Gastroesophageal sphincter (tissue), 4 donors: ENCODE data around the gene APCDD1L. TPM values are rescaled to one million over a fixed set of nuclear protein-coding genes. Genes with fewer than 3 reads are reported as not detected.
A peak's percentile ranks its signal among the peaks of the same experiment; 100 is the strongest.

Experiments used
- ATAC-seq: fragments of 150-250 bp; one replicate; pipeline ENCODE4 v1.9.1; 2016; ENCODE audit warnings: mild to moderate bottlenecking, moderate library complexity
- H3K27ac ChIP-seq, 4 donors: fragments of 200-600 bp; sonication (generic) in 3 of 4; 1 replicate in 3 of 4; 2 replicates in 1 of 4; pipeline ENCODE4 v1.5.1; 2016 to 2019
- H3K27me3 ChIP-seq: fragments of 200-600 bp; sonication (generic); one replicate; pipeline ENCODE4 v1.5.1; 2019
- H3K36me3 ChIP-seq, 2 donors: fragments of 200-600 bp; sonication (generic); one replicate each; pipeline ENCODE4 v1.5.1; 2019; ENCODE audit warnings: control low read depth in 1 of 2
- H3K4me1 ChIP-seq, 3 donors: fragments of 200-600 bp; sonication (generic); 1 replicate in 2 of 3; 2 replicates in 1 of 3; pipeline ENCODE4 v1.5.1; 2016 to 2019; ENCODE audit warnings: control low read depth in 2 of 3
- H3K4me3 ChIP-seq, 2 donors: fragments of 200-600 bp; sonication (generic); one replicate each; pipeline ENCODE4 v1.5.1; 2019; ENCODE audit warnings: mild to moderate bottlenecking in 1 of 2, moderate library complexity in 1 of 2
- H3K9me3 ChIP-seq, 3 donors: fragments of 200-600 bp; sonication (generic); one replicate each; pipeline ENCODE4 v1.5.1; 2017 to 2019; ENCODE audit warnings: control low read depth in 2 of 3
- CTCF ChIP-seq, 4 experiments: fragments of 200-600 bp in 2 of 4; fragments of 450-650 bp in 2 of 4; sonication (generic) in 1 of 4; IDR thresholded peaks; one replicate each; pipeline ENCODE4 v1.5.1; 2017 to 2019; ENCODE audit warnings: antibody characterized with exemption in 4 of 4, mild to moderate bottlenecking in 2 of 4, moderate library complexity in 2 of 4
- EP300 ChIP-seq: sonication (generic); formaldehyde crosslinking; IDR thresholded peaks from one replicate; pipeline ENCODE4 v1.6.1; 2017; ENCODE audit warnings: antibody characterized with exemption, mild to moderate bottlenecking
- POLR2A ChIP-seq, 2 donors: fragments of 450-650 bp; IDR thresholded peaks; one replicate each; pipeline ENCODE4 v1.6.1; 2017; ENCODE audit warnings: antibody characterized with exemption in 2 of 2, mild to moderate bottlenecking in 2 of 2, moderate library complexity in 1 of 2
- POLR2AphosphoS5 ChIP-seq: sonication (generic); formaldehyde crosslinking; IDR thresholded peaks from one replicate; pipeline ENCODE4 v1.6.1; 2017; ENCODE audit warnings: antibody characterized with exemption
- WGBS, 2 donors: methylation state at CpG; one replicate each; pipeline ENCODE4 v1.1.5; 2018; ENCODE audit warnings: low coverage in 1 of 2; 5-methylcytosine and 5-hydroxymethylcytosine counted together
- total RNA-seq, 4 donors: library from RNA; depleted of rRNA; stranded (reverse); fragments of >200 nt; gene quantifications; one replicate each; pipeline ENCODE4 v1.1.0, GENCODE V29; 2016

Gene APCDD1L
- total RNA-seq, 4 donors from 2014 or later, result 0.40 to 1.1 (median 0.88) TPM

GRCh38 chr20:58444746-58445255 is 70.4 kb downstream of the APCDD1L start:
- Histone ChIP-seq H3K27me3 (no peaks in the 10 kb centered on the region), H3K36me3 (peaks cover 0 to 76% of the 10 kb centered on the region in 2 donors), H3K9me3 (no peaks in the 10 kb centered on the region), H3K27ac (no peak overlapping the region), H3K4me3 (no peak overlapping the region), H3K4me1 (peaks cover 0 to 12% (median 3%) of the 10 kb centered on the region in 3 donors)
- WGBS, 2 donors, result 92% methylated on average over 4 to 5 of the region's 5 CpGs
- ATAC-seq, result no peak
- TF ChIP-seq POLR2A (IDR thresholded peaks at IDR 0.05) (no peak), CTCF (IDR thresholded peaks at IDR 0.05) (no peak), EP300 (no peak), POLR2AphosphoS5 (no peak)

- Histone ChIP-seq H3K9me3 (no peaks in the 10 kb centered on the region), H3K36me3 (peaks cover 0 to 76% of the 10 kb centered on the region in 2 donors), H3K4me1 (peaks cover 0 to 14% (median 0%) of the 10 kb centered on the region in 3 donors), H3K4me3 (no peak overlapping the region), H3K27ac (no peak overlapping the region), H3K27me3 (no peaks in the 10 kb centered on the region)
- no peak for ATAC-seq
- TF ChIP-seq POLR2A (IDR thresholded peaks at IDR 0.05) (no peak), POLR2AphosphoS5 (no peak), EP300 (no peak), CTCF (IDR thresholded peaks at IDR 0.05) (no peak)
Observed at GRCh38 chr20:58441723-58442122, 73.5 kb downstream of the APCDD1L start.

GRCh38 chr20:58440021-58440767 is 75.0 kb downstream of the APCDD1L start:
- H3K36me3 ChIP-seq, result peaks cover 0 to 62% of the 10 kb centered on the region in 2 donors
- peak; percentile 46 for ATAC-seq
- no peaks in the 10 kb centered on the region for H3K9me3 ChIP-seq
- peak overlapping the region in 1 of 4 donors; percentile 2 for H3K27ac ChIP-seq
- peaks cover 0 to 14% (median 0%) of the 10 kb centered on the region in 3 donors for H3K4me1 ChIP-seq
- no peak for TF ChIP-seq CTCF (IDR thresholded peaks at IDR 0.05)
- TF ChIP-seq POLR2AphosphoS5, result no peak
- TF ChIP-seq POLR2A (IDR thresholded peaks at IDR 0.05), result no peak
- no peak for TF ChIP-seq EP300
- no peaks in the 10 kb centered on the region for H3K27me3 ChIP-seq
- 74 to 84% methylated on average over 3 to 5 of the region's 5 CpGs for WGBS, 2 donors
- H3K4me3 ChIP-seq, result no peak overlapping the region

- H3K27me3 ChIP-seq, result no peaks in the 10 kb centered on the region
- no peaks in the 10 kb centered on the region for H3K9me3 ChIP-seq
- peaks cover 0 to 16% (median 0%) of the 10 kb centered on the region in 3 donors for H3K4me1 ChIP-seq
- TF ChIP-seq EP300 (no peak), POLR2A (IDR thresholded peaks at IDR 0.05) (no peak), CTCF (IDR thresholded peaks at IDR 0.05) (no peak), POLR2AphosphoS5 (no peak)
- peak overlapping the region in 1 of 4 donors; percentile 2 for H3K27ac ChIP-seq
- H3K36me3 ChIP-seq, result peaks cover 0 to 52% of the 10 kb centered on the region in 2 donors
- 85 to 94% methylated on average over 3 to 5 of the region's 5 CpGs for WGBS, 2 donors
- H3K4me3 ChIP-seq, result no peak overlapping the region
- no peak for ATAC-seq
Observed at GRCh38 chr20:58438970-58439808, 76.0 kb downstream of the APCDD1L start.
